ENCODE results near the gene FGF12.
"Not testable (repeated sequence)": the region's sequence is repeated elsewhere in the genome, so short reads cannot be mapped to it uniquely, and the experiment has no call there.

Gene FGF12

GRCh38 chr3:192727032-192727847 is at the start of gene FGF12:
Gene FGF12 (minus strand): TSS chr3:192727541.
- DNase-seq = peak; percentile 14

GRCh38 chr3:192774341-192774740 is 47.0 kb upstream of the FGF12 start:
- not testable (repeated sequence) for DNase-seq

- peak; percentile 18 for DNase-seq
These were observed 45.0 kb upstream of the FGF12 start for GRCh38 chr3:192772240-192772894.

- no peak for DNase-seq
These were observed 31.3 kb upstream of the FGF12 start for GRCh38 chr3:192758654-192759053.

- no peak for DNase-seq
These were observed 23.8 kb upstream of the FGF12 start for GRCh38 chr3:192751148-192751547.

- no peak for DNase-seq
These were observed 22.9 kb upstream of the FGF12 start for GRCh38 chr3:192750201-192750600.

GRCh38 chr3:192747746-192748145 is 20.4 kb upstream of the FGF12 start:
- DNase-seq = no peak

- no peak for DNase-seq
These were observed 19.8 kb upstream of the FGF12 start for GRCh38 chr3:192747145-192747544.

- no peak for DNase-seq
These were observed 17.8 kb upstream of the FGF12 start for GRCh38 chr3:192745150-192745549.

GRCh38 chr3:192744604-192745003 is 17.3 kb upstream of the FGF12 start:
- not testable (repeated sequence) for DNase-seq

GRCh38 chr3:192737506-192737905 is 10.2 kb upstream of the FGF12 start:
- no peak for DNase-seq

- no peak for DNase-seq
These were observed 3.9 kb upstream of the FGF12 start for GRCh38 chr3:192731233-192731632.

- DNase-seq = no peak
These were observed 956 bp downstream of the FGF12 start for GRCh38 chr3:192726385-192726784.

- DNase-seq = no peak
These were observed 7.4 kb downstream of the FGF12 start for GRCh38 chr3:192719964-192720363.

GRCh38 chr3:192718156-192718555 is 9.2 kb downstream of the FGF12 start:
- DNase-seq = no peak

GRCh38 chr3:192715126-192715525 is 12.2 kb downstream of the FGF12 start:
- no peak for DNase-seq

- DNase-seq = not testable (repeated sequence)
These were observed 16.2 kb downstream of the FGF12 start for GRCh38 chr3:192711126-192711525.

GRCh38 chr3:192710366-192710765 is 17.0 kb downstream of the FGF12 start:
- DNase-seq = no peak

GRCh38 chr3:192706272-192706671 is 21.1 kb downstream of the FGF12 start:
- DNase-seq = no peak

- DNase-seq = no peak
These were observed 26.5 kb downstream of the FGF12 start for GRCh38 chr3:192700885-192701284.

- no peak for DNase-seq
These were observed 30.3 kb downstream of the FGF12 start for GRCh38 chr3:192696943-192697587.

- DNase-seq = no peak
These were observed 39.7 kb downstream of the FGF12 start for GRCh38 chr3:192687488-192688152.

GRCh38 chr3:192685801-192686200 is 41.5 kb downstream of the FGF12 start:
- DNase-seq = no peak

Measured in activated CD4-positive, alpha-beta T cell treated with anti-CD3 and anti-CD28 coated beads, Interleukin-10, Interleukin-2, amounts not matched to agents 100 ng/mL and 50 ng/mL, durations not matched to agents 16 hours and 8 hours (primary cell).